HG03039 (cell line): ENCODE results near the gene CTNNA2.
"Not testable (repeated sequence)": the region's sequence is repeated elsewhere in the genome, so short reads cannot be mapped to it uniquely, and the experiment has no call there.

ENCODE experiments used
- ATAC-seq: cut with Tn5 transposase; IDR thresholded peaks from one replicate; pipeline ENCODE4 v1.9.1; 2021; ENCODE audit warnings: mild to moderate bottlenecking, moderate library complexity; ENCODE audit not compliant: unreplicated experiment

The CTNNA2 gene

GRCh38 chr2:80016171-80016570 is 503.3 kb downstream of the CTNNA2 start:
- no peak for ATAC-seq

DNA sequence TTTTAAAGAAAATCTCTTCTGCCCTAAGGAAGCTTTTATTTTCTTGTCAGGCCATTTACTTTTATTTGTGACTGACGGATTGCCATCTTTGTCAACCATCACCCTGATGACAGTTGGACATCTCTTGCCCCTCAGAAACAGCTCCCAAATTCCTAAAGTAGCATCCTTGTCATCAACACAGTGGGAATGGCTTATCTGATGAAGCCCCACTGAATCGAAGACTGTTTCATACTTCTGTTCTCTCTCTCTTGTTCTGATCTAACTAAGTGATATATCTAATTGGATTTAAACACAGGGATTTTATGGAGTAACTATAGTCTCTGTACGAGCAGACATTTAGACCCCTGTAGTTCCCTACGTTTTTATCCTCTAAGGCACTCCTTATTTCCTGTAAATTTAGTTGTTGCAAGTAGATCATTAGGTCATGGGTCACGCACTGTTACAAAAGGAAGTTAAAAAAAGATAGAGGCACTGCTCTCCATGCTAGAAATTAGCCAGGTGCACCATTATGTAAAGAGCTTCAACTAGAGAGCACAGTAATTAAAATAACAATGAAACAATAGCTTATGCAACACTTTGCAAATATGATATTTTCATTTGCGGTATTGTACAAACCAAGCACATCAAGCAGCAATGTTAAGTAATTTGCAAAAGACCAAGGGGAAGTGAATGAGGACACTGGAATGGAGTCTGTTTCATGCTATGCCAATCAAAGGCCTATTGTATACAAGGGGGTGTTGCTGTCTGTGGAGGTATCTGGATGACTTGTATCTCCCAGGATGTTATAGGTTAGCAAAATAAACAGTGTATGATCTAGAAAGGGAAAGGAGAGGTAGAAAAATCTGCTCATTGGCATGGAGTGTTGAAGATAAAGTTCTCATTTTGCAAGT is 507.0 kb downstream of the CTNNA2 start:
- no peak for ATAC-seq

- no peak for ATAC-seq
Observed at GRCh38 chr2:80022018-80022417, 509.2 kb downstream of the CTNNA2 start.

DNA sequence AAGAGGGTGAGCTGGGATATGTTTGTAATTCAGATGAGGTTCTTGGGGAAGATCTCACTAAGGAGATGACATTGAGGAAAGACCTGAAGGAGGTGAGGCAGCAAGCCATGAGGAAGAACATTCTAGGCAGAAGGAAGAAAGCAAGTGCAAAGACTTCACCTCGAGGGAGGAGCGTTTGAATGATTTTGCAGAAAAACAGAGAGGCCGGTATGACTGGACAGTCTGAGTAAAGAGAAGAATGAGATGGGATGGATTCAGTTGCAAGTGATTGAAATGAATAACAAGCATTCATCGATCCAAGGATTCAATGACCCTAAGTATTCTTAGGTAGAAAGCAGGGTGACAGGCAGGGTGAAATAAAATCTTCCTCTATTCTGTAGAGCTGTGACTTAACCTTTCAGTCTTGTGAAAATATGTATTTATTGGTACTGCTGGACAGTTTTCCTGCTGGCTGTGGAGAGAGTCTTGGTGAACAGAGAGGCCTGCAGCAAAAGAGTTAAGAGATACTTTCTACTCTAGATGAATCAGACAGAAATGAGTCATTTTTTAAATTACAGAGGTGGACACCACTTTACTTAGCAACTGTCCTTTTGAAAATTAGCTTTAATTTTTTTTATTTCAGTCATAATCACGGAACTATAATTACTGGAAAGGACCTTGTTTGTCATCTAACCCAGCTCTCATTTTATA is 513.3 kb downstream of the CTNNA2 start:
- no peak for ATAC-seq

- ATAC-seq = no peak
Observed at GRCh38 chr2:80028051-80028450, 515.2 kb downstream of the CTNNA2 start.

DNA sequence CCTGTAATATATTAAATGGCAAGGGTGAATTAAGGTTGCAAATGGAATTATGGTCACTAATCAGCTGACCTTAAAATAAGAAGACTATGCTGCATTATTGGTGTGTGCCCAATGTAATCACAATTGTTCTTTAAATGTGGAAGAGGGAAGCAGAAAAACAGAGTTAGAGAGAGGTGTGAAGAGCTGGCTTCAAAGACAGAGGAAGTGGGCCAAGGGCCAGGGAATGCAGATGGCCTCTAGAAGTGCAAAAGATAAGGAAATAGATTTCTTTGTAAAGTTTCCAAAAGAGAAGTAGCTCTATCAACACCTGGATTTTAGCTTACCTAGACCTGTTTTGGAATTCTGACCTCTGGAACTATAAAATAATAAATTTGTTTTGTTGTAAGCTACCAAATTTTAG is 515.7 kb downstream of the CTNNA2 start:
- no peak for ATAC-seq

DNA sequence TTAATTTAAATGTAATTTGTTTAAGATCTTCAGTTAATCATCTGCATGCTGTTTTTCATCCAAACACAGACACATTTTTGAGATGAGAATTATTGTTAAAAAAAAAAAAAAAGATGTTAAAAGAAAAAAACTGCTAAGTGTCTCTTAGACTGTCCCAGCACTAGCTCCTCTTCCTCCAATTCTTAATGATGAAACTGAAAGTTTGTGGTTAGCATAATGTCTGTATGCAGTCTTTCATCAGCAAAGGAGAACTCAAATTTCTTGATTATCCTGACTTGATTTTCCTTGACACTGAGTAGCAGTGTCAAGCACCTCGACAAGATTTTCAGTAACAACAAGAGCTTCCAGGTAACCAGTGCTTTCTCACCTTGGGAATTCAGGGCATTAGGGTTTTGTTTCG is 517.3 kb downstream of the CTNNA2 start:
- ATAC-seq = no peak

- ATAC-seq = not testable (repeated sequence)
Observed at GRCh38 chr2:80032684-80033083, 519.8 kb downstream of the CTNNA2 start.

- no peak for ATAC-seq
Observed at GRCh38 chr2:80035749-80036285, 523.0 kb downstream of the CTNNA2 start.

GRCh38 chr2:80037310-80037709 is 524.5 kb downstream of the CTNNA2 start:
- ATAC-seq = no peak

GRCh38 chr2:80040226-80040625 is 527.4 kb downstream of the CTNNA2 start:
- ATAC-seq = no peak

DNA sequence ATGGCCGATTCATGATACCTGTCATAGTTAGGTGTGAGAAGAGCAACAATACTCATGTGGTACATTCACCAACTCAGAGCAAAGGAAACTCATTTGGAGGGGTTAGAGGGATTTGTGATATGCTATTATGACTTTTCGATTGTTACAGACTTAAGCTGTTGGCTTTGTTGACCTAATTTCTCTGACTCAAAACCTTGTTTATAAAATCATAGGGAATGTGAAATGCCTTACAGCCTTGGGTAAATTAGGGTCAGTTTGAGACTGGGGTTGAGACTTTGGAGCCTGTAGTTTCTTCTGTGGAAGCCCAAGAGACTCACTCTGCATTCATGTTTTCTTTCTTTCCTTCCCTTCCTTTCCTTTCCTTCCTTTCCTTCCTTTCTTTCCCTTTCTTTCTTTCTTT is 529.8 kb downstream of the CTNNA2 start:
- no peak for ATAC-seq

DNA sequence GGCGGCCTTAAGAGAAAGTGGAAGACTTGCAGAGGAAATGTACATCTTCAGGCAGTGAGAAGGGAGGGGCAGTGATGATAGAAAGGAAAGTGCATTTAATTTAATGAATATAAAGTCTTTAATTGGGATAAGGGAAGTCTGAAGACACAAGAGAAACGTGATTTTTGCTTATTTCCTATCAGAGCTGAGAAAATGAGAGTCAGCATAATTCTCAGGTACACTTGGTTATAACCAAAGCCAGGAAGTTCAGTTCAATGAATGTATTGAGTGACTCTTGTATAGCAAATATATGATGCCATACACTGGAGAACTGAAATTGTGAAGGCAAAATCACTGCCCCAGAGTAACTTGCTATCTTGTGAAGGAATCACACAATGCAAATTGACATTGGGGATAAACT is 535.4 kb downstream of the CTNNA2 start:
- ATAC-seq = no peak

- no peak for ATAC-seq
Observed at GRCh38 chr2:80050246-80050645, 537.4 kb downstream of the CTNNA2 start.

- no peak for ATAC-seq
Observed at GRCh38 chr2:80053522-80054345, 540.9 kb downstream of the CTNNA2 start.

DNA sequence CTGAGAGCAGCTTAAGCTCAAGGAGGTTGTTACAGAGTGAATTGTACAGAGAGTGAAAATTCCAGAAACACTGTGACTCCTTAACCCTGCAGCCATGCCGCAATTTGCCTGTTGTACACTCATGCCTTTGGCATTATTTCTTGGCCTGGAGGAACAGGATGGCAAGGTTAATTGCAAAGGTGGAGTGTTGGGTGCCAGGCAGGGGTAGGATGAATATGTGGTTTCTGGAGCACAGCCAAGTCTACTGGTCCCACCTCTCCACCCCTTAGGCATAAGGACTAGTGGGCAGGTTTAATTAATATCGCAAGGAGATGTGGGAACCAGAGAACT is 541.5 kb downstream of the CTNNA2 start:
- no peak for ATAC-seq

- ATAC-seq = no peak
Observed at GRCh38 chr2:80057956-80058355, 545.1 kb downstream of the CTNNA2 start.

DNA sequence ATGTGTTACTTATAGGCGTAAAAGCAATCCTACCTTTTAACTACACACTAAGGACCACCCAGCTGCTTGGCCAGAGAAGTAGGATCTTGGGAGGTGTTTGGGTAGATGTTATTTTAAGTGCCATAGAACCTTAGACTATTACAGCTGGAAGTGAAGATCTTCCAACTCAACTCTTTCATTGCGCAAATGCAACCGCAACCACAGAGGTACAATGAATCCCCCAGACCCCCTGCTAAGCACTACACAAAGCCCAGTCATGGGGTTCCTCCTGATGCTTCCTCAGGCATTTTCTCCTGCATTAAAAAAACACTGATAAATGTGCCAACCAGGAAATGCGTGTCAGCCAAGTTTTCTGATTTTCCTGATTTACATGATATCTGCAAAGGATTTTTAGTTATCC is 545.7 kb downstream of the CTNNA2 start:
- ATAC-seq = no peak

GRCh38 chr2:80059447-80059846 is 546.6 kb downstream of the CTNNA2 start:
- ATAC-seq = no peak

GRCh38 chr2:80061881-80062280 is 549.0 kb downstream of the CTNNA2 start:
- ATAC-seq = no peak

GRCh38 chr2:80062298-80062697 is 549.4 kb downstream of the CTNNA2 start:
- no peak for ATAC-seq
